ENCODE data around the gene TEAD1. TPM values are rescaled to one million over a fixed set of nuclear protein-coding genes. Genes with fewer than 3 reads are reported as not detected.
A peak's percentile ranks its signal among the peaks of the same experiment; 100 is the strongest.
"Not testable (repeated sequence)": the region's sequence is repeated elsewhere in the genome, so short reads cannot be mapped to it uniquely, and the experiment has no call there.

Gene TEAD1
- total RNA-seq, 1 donor from 2014 or later, result 12.2 TPM

DNA sequence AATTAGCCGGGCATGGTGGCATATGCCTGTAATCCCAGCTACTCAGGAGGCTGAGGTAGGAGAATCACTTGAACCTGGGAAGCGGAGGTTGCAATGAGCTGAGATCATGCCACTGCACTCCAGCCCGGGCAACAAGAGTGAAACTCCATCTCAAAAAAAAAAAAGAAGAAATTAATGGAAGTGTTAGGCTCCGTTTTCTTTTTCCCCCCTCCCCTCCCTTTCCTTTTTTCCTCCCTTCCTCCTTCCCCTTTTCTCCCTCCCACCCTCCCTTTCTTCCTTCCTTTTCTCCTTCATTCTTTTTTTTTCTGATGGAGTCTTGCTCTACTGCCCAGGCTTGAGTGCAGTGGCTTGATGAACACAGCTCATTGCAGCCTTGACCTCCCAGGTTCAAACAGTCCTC, 203.3 kb downstream of the TEAD1 start:
- DNase-seq (ENCODE audit: low spot score in 2 of 2); FAIRE-seq: not testable (repeated sequence)

GRCh38 chr11:12880327-12880726, 206.1 kb downstream of the TEAD1 start:
- DNase-seq (ENCODE audit: low spot score in 2 of 2) (no peak), FAIRE-seq (no peak)

DNA sequence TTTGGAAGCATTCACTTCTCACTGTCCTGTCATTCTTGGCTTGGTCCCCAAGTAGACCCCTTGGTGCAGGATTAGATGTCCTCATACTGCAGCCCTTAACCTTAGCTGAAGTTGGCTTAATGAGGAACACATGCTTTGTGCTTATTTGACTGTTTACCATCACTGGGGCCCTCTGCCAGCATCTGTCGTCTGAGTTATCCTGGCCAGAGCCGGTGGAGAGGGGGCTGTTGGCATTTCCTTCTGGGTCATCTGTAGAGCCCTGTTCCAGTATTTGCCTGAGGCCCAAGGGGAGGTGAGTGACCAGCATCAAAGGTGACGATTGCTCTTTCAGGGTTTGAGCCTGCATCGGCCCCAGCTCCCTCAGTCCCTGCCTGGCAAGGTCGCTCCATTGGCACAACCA, 208.4 kb downstream of the TEAD1 start:
- FAIRE-seq, result no peak

DNA sequence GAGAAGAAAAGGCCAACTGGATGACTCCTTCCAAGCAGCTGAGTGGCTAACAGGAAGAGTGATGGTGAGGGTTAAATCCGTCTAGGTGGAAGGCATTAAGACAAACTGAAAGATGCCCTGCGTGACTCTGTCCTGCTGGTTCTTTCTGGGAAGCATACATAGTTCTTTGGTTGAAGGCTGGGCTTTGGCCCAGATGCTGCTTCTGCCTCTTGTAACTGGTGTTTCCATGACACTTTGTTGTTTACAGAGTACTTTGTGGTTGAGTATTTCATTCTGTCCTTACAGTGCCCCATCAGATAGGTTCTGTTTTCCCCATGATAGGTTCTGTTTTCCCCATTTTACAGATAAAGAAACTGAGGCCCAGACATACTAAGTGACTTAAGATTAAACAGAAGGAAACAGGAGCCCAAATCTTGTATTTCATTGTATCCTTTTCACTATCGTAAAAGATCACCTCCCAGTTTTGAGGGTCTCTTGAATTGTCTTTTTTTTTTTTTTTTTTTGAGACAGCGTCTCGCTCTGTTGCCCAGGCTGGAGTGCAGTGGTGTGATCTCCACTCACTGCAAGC, 210.6 kb downstream of the TEAD1 start:
- FAIRE-seq (no peak), DNase-seq (ENCODE audit: low spot score in 2 of 2) (no peak)

More for the DNA sequence above, 208.4 kb downstream of the TEAD1 start:
- no peak for DNase-seq (ENCODE audit: low spot score in 2 of 2)

GRCh38 chr11:12885717-12886239, 211.6 kb downstream of the TEAD1 start:
- FAIRE-seq (no peak), DNase-seq (ENCODE audit: low spot score in 2 of 2) (no peak)

DNA sequence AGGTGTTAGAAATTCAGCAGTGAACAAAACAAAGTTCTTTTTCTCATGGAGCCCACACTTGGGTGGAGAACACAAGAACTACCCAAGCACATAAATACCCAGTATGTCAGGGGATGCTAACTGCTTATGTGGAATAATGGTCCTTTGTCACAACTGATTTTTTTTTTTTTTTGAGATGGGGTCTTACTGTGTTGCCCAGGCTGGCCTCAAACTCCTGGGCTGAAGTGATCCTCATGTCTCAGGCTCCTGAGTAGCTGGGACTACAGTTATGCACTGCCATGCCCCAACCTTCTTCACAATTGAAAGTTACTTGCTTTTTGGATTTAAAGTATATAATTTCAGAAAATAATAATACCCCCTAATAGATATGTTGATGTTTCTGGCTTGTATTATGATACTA, 212.3 kb downstream of the TEAD1 start:
- FAIRE-seq, result no peak

DNA sequence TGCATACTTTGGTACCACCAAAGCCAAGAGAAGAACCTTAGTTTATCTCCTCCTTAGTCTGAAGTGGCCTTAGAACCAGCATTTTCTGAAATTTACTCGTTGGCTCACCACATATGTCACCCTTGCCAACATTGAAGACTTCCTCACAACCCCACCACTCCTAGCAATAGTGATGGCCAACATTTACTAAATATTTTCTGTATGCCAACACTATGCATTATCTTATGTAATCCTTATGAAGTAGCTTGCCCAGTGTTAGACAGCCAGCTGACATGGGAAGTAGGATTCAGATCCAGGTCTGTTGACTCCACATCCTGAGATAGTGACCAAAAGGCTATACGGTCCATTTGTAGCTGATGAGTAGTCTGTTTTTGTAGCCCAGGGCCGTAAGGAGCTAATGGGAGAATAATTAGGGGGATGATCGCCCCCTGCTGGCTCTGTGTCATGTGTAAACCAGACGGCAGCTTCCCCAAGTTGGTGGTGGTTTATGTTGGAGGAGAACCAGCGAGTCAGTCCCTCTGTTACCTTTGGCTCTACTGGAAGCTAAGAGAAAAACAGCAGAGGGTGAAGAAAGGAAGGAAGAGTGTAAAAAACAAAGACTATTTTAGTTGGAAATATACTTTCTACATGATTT, 214.4 kb downstream of the TEAD1 start:
- peak; percentile 49 to 61 for DNase-seq (ENCODE audit: low spot score in 2 of 2)
- no peak for FAIRE-seq

More for the DNA sequence above, 212.3 kb downstream of the TEAD1 start:
- no peak for DNase-seq (ENCODE audit: low spot score in 2 of 2)

DNA sequence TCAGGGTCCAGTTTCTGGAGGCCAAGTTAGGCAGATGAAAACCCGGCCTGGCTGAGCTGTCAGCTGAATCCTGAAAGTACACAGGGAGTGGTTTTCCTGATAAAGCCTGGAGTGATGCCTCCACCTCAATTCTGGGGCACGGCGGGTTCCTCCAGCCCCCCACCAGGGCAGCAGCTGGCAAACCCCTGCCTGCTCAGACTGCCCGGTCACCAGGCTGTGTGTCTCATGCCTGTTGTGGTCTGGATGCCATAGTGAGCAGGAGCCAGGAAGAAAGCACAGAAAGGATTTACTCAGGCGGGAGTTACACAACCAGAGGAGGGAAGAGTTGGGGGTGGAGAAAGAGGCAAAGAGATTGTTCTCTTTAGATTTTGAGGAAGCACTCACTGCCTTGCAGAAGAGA, 215.0 kb downstream of the TEAD1 start:
- FAIRE-seq (no peak), DNase-seq (ENCODE audit: low spot score in 2 of 2) (peak in 1 of 2 donors; percentile 14)

DNA sequence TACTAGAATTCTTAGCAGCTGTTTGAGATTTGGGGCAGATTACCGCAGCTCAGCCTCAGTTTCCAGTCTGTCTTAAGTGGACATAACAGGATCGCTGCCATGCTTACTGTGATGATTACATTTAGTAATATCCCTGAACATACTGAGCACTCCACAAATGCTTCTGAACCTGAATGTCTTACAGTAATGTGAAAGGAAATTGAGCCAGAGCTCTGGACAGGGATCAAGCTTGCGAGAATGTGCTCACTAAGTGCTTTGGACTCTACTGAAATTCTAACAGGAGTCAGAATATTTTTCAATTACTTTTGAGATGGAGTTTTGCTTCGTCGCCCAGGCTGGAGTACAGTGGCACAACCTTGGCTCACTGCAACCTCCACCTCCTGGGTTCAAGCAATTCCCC, 216.3 kb downstream of the TEAD1 start:
- no peak for FAIRE-seq

DNA sequence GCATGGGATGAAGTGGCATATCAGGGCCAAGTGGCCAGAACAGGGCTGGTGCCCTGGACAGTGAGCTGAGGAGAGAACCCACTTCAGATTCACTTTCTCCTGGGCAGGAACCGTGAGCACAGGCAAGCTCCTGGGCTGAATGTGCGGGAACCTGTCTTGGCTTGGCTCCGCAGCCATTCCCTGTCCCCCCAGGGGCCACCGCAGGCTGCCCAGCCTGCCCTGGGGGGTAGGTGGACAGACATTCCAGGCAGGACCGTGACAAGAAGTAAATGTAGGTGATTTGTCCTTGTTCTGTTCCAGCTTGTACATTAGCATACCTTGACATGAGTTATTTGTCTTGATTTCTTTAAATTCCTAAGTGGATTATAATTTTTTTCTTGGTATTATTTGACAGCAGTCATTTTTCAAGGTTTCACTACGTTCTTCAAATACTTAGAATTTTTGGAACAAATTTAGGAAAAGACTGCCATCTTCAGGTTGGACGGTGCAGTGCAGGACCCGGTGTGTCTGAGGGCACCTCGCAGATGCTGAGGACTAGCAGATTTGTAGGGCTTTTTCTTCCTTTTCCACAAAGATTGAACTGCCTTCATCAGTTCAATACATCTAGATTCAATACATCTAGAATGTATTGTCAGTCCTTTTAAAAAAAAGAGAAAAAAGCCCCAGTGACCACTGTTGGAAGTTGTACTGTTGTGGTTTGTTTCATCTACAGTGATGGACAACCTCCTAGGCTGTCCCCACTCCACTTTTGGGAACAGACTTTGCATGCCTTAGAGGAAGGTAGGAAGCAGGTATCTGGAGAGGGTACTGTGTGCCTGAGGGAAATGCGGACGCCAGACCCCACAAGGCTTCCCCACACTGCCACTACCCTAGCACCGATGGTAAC, 219.8 kb downstream of the TEAD1 start:
- peak in 1 of 2 donors; percentile 54 for DNase-seq (ENCODE audit: low spot score in 2 of 2)
- FAIRE-seq, result peak; percentile 40

More for the DNA sequence above, 216.3 kb downstream of the TEAD1 start:
- DNase-seq (ENCODE audit: low spot score in 2 of 2), result no peak

DNA sequence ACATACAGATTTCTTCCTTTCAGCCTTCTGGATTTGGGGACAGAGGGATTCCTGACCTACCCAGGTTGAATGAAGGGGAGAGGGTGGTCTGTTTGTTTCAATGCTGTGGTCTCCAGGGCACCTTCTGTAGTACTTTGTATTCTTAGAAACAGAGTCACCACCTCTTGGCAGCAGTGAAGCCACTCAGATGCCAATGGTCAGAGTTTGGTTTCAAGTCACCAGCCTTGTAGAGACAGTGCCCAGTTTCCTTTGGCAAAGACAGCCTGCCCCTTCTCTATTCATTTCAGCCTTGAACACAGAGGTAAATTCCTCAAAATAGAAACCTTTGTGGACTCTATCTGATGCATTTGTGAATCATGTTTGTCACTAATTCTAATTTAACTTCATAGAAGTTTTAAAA, 223.2 kb downstream of the TEAD1 start:
- no peak for DNase-seq (ENCODE audit: low spot score in 2 of 2)
- no peak for FAIRE-seq

DNA sequence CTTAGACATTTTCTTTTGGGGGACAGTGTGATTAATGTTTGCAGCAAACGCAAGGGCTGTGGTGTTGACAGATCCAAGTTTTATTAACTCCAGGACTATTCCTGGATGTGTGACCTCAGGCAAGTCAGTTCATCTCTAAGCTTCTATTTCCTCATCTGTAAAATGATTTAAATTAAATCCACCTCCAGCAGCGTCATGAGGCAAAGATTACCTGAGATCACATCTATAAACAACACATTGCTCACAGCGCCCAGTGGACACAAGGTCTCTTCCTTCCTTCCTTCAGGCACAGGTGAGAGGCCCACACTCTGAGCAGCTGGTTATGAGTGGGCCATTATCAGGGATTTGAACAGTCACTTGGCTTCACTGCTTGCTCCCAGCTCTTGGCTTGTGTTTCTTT, 223.6 kb downstream of the TEAD1 start:
- FAIRE-seq (no peak), DNase-seq (ENCODE audit: low spot score in 2 of 2) (no peak)

DNA sequence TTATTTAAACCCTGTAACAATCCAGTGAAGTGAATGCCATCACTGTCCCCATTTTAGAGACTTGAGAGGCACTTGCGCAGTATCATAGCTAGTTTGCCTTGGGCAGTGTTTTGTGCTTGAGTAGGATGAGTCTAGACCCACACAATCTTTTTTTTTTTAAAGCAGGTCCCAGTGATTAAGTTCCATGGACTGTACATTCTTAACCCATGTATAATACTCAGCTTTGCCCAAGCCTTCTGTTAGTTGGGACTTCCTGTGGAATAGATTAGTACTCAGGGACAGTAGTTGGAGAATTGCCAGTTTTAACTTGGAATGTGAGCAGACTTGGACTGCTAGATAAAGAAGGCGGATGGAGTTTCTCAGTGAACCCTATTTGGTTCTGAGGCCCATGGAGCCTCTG, 226.3 kb downstream of the TEAD1 start:
- DNase-seq (ENCODE audit: low spot score in 2 of 2), result no peak

DNA sequence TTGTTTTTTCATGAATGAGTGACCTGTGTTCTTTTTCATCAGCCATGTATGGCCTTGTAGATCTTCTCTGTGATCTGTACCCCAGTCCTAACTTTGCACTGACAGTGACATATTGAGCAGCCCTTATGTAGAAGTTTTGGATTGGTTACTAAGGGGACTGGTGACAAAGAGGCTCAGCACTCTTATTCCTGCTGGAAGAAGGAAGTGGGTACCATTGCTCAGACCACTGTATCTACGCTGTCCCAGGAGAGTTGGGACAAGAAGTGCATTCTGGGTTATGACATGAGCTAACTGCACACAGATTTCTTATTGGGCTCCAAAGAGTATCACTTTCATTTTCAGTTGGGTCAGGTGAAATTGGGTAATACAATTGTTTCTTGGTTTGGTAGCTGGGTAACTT, 227.1 kb downstream of the TEAD1 start:
- FAIRE-seq, result no peak
- no peak for DNase-seq (ENCODE audit: low spot score in 2 of 2)

More for the DNA sequence above, 226.3 kb downstream of the TEAD1 start:
- no peak for FAIRE-seq

DNA sequence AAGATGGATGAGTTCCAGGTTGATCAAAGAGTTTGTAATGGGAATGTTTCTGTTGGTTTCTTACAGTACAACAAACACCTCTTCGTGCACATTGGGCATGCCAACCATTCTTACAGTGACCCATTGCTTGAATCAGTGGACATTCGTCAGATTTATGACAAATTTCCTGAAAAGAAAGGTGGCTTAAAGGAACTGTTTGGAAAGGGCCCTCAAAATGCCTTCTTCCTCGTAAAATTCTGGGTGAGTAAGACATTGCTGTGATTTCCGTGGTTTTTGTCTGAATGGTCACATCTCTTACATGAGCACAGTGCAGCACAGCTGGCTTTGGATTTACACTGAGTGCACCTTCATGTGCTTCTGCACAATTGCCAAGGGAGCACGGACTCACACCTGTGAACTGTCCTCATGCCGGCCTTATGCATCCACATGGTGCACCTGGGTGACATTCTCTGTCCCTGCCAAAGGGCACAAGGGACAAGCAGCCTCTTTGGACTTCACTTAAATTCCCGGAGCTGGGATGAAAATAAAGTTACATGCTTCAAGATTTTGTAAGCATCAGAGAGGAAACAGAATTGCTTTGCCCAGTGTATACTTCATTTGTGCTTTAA, 227.8 kb downstream of the TEAD1 start:
- DNase-seq (ENCODE audit: low spot score in 2 of 2), result no peak
- FAIRE-seq, result no peak

DNA sequence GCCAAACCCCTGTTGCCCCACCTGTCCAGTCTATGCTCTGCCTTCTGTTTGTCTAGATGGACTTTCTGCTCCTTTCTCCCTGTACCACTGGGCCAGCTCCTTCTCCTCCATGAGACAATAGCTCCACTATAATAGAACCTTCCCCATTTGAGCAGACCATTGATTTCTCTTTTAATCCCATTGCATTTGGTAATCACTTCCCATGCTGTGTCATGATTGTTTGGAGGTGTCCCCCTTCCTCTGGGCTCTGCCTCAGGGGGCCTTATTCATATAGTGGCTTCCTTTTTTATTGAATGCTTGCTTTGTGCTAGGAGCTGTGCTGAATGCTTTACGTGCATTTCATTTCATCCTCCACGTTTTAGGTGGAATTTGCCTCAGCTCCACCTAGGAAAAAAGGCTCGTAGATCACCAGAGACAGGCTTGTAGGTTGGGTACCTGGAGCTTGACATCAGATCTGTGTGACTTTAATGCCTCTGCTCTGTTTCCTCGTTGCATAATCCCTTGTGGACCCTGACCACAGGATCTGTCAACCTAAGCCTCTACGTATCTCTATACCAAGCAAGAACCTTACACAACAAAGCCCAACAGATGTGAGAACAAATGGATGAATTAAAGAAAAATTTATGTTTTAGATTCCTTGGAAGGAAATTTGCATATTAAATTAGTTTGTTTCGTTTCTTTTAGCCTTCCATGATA, 228.7 kb downstream of the TEAD1 start:
- FAIRE-seq, result no peak

DNA sequence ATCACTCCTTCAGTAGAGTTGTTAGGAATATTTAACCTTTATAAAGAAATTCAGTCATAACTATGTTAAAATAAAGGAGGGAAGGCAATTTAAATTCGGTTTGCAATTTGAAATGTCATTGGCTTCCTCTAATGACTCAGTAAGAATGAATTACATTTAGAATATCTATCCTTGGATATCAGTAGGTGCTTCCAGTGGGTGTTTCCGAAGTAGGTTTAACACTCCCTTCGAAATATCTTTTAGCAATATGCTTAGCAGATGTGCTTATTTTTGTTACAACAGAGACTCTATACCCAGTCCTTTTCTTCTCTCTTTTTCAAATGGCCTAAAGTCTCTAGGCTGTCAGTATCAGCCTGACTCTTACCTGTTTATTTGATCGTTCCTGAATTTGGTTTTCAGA, 231.2 kb downstream of the TEAD1 start:
- no peak for FAIRE-seq
- DNase-seq (ENCODE audit: low spot score in 2 of 2), result no peak

More for the DNA sequence above, 228.7 kb downstream of the TEAD1 start:
- no peak for DNase-seq (ENCODE audit: low spot score in 2 of 2)

DNA sequence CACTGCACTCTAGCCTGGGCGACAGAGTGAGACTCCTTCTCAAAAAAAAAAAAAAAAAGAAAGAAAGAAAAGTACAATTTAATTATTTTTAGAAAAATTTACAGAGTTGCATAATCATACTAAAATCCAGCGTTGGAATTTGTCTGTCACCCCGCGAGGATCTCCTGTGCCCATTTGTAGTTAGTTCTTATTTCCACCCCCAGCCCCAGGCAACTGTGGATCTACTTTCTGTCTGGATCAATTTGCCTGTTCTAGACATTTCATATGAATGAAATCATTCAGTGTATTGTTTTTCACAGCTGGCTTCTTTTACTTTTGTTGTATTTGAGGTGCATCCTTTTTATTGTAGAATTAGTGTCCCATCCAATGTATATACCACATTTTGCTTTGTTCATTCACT, 232.3 kb downstream of the TEAD1 start:
- no peak for FAIRE-seq
- no peak for DNase-seq (ENCODE audit: low spot score in 2 of 2)

- no peak for FAIRE-seq
Measured at GRCh38 chr11:12909879-12910278, 235.7 kb downstream of the TEAD1 start.

DNA sequence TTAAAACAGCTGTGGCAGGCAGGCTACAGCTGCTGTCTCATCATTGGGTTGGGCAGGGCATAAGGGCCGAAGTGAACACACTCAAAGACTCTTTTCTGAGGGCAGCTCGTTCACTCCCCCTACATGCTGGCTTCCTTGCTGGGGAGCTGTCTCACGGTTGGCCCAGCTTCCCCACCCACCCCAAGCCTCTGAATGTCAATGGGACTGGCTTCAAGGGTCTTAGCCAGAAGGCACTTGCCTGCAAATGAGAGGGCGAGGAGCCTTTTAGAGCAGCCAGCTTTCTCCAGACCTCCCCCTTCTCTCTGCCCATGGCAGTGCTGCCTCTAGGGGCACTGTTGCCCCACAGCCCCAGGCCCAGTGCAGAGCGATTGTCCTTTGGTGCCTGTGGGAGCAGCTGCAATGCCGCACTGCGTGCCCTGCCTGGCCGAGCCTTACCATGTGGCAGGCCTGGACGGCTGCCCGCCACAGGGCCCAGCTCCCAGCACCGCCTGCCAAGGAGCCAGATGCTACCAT, 240.2 kb downstream of the TEAD1 start:
- FAIRE-seq (peak; percentile 63), DNase-seq (ENCODE audit: low spot score in 2 of 2) (peak; percentile 66 to 71)

More at GRCh38 chr11:12909879-12910278, 235.7 kb downstream of the TEAD1 start:
- no peak for DNase-seq (ENCODE audit: low spot score in 2 of 2)
